Stimulated activated naive CD8-positive, alpha-beta T cell treated with anti-CD3 and anti-CD28 coated beads, Interleukin-15, Interleukin-2, amounts not matched to agents 100 ng/mL and 50 ng/mL, for 24 hours (primary cell): ENCODE data around the gene FST.
A peak's percentile ranks its signal among the peaks of the same experiment; 100 is the strongest.

ENCODE experiments used
- H3K27ac Mint-ChIP-seq: one replicate; pipeline ENCODE4 v1.8.0; 2021; ENCODE audit warnings: mild to moderate bottlenecking, mixed read lengths
- H3K27me3 Mint-ChIP-seq: one replicate; pipeline ENCODE4 v1.8.0; 2021; ENCODE audit warnings: mixed read lengths
- H3K36me3 Mint-ChIP-seq: one replicate; pipeline ENCODE4 v1.8.0; 2021; ENCODE audit warnings: low read depth, mixed read lengths
- H3K4me1 Mint-ChIP-seq: one replicate; pipeline ENCODE4 v1.8.0; 2021; ENCODE audit warnings: low read depth, mixed read lengths
- H3K4me3 Mint-ChIP-seq: one replicate; pipeline ENCODE4 v1.8.0; 2021; ENCODE audit warnings: mild to moderate bottlenecking, mixed read lengths
- H3K9me3 Mint-ChIP-seq: one replicate; pipeline ENCODE4 v1.8.0; 2021; ENCODE audit warnings: mixed read lengths

FST gene, protein sequence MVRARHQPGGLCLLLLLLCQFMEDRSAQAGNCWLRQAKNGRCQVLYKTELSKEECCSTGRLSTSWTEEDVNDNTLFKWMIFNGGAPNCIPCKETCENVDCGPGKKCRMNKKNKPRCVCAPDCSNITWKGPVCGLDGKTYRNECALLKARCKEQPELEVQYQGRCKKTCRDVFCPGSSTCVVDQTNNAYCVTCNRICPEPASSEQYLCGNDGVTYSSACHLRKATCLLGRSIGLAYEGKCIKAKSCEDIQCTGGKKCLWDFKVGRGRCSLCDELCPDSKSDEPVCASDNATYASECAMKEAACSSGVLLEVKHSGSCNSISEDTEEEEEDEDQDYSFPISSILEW

DNA sequence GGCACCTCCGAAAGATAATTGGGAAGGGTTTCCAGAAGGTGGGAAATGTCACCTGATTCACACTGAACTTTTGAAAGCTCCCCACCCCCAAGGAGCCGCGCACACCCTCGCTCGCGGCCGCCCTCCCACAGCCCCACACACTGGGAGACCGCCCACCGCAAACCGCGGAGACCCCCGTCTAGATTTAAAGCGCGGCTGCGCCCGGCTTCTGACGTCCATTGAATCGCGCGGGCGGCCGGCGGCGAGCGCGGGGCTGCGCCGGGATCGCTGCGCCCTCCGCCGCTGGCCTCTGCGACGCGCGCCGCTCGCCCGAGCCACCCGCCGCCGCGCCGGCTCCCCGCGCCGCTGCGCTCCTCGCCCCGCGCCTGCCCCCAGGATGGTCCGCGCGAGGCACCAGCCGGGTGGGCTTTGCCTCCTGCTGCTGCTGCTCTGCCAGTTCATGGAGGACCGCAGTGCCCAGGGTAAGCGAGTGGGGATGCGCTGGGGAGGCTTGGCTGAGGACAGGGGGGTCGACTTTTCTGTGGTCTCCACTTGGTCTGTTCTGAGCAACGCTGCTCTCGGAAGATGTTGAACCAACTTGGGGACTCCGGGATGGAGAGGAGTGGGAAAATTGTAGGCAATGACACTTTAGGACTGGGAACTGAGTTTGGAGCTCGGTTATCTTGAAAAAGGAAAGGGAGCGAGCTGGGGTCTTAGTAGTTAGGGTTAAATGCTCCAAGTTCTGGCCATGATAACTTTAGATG lies at the start of gene FST:
Gene FST (plus strand): TSS at position 214 of the 743 bp plus-strand sequence. CDS start 163 bp downstream, at position 377.
- H3K9me3 Mint-ChIP-seq = no peaks in the 10 kb centered on the region

DNA sequence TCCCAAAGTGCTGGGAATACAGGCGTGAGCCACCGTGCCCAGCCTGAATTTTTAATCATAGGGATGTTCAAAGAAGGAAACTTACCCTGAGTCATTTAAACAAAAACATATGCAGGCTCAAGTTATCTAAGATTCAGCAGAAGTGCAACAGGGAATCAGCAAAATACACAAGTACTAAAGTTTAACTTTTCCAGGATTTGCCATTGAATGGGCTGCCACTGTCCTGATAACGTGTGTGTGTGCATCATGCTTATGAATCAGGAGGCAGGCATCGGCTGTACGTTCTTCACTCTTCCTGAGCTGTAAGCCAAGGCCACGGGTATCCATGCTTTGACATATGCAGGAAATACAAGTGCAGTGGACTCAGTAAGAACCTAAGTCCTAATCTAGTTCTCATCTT lies 48.8 kb upstream of the FST start:
- H3K9me3 Mint-ChIP-seq = no peaks in the 10 kb centered on the region
- H3K36me3 Mint-ChIP-seq = no peaks in the 10 kb centered on the region
- H3K27me3 Mint-ChIP-seq = peaks cover 4% of the 10 kb centered on the region
- no peaks in the 10 kb centered on the region for H3K4me1 Mint-ChIP-seq
- H3K27ac Mint-ChIP-seq = no peak overlapping the region
- H3K4me3 Mint-ChIP-seq = no peak overlapping the region

More for the DNA sequence above, at the start of gene FST:
- H3K36me3 Mint-ChIP-seq = no peaks in the 10 kb centered on the region
- peak within 1 kb of the TSS; percentile 54 for H3K27ac Mint-ChIP-seq
- peak within 1 kb of the TSS; percentile 90 for H3K4me3 Mint-ChIP-seq
- H3K4me1 Mint-ChIP-seq = peaks cover 34% of the 10 kb centered on the region
- H3K27me3 Mint-ChIP-seq = peaks cover 72% of the 10 kb centered on the region

DNA sequence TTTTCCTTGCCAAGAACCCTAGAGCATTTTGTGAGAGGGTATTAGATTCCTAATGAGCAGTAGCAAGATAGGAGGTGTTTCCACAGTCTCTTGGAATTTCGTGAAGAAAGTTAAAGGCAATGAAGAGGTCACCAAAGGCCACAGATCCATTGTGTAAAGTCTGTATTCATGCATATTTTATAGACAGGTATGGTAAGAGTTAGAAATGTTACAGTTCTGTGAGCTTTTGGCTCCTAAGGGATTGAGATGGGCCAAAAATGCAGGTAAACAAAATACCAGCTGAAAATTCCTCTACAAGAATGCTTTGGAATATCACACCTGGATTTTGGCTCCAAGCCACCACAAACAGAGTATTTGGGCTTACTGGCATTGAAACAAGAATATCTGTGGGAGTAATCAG lies 47.4 kb upstream of the FST start:
- no peak overlapping the region for H3K27ac Mint-ChIP-seq
- H3K9me3 Mint-ChIP-seq = no peaks in the 10 kb centered on the region
- H3K4me1 Mint-ChIP-seq = no peaks in the 10 kb centered on the region
- H3K36me3 Mint-ChIP-seq = no peaks in the 10 kb centered on the region
- H3K4me3 Mint-ChIP-seq = no peak overlapping the region
- H3K27me3 Mint-ChIP-seq = peaks cover 4% of the 10 kb centered on the region

DNA sequence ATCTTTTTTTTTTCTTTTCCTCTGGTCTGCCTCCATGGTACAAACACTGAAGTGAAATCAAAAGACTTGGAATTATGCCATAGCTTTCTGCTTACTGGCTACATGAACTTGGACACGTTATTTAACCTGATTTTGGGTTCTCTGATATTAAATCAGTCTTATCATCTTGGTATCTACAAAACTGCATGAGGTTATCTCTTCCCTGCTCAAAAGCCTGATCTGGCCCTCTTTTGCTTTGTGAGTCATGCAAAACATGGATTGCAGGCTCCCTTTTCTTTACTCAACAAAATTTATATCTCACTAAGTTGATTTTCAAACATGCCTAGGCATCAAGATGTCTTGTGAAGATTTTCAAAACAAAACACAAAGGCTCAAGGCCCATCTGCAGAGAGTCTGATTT lies 45.9 kb upstream of the FST start:
- no peaks in the 10 kb centered on the region for H3K36me3 Mint-ChIP-seq
- no peaks in the 10 kb centered on the region for H3K9me3 Mint-ChIP-seq
- H3K27ac Mint-ChIP-seq = no peak overlapping the region
- peaks cover 3% of the 10 kb centered on the region for H3K27me3 Mint-ChIP-seq
- H3K4me1 Mint-ChIP-seq = no peaks in the 10 kb centered on the region
- no peak overlapping the region for H3K4me3 Mint-ChIP-seq

DNA sequence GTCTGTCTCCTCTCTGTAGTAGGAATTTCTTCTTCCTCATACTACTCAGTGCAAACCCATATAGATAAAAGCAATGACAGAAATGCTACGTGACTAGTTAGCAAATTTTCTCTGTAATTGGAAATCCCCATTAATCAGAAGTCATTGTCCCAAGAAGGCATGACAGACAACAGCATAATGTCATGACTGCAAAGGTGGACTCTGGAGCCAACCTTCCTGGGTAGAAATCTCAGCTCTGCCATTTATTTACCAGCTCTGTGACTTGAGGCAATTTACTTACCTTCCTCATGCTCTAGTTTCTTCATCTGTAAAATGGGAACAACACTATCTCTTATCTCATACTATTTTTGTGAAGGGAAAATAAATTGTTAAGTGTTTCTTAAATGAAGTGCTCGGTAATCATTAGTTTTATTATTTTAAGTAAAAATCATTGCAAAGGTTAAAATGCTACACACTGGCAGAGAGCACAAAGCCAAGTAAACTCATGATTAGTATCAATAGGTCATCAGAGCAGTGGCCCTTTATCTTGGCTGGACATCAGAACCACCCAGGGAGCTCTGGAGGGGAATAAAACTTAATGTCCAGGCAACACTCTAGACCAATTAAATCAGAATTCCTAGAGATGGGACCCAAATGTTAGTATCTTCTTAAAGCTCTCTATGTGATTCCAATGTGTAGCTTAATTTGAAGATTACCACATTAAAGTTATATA lies 43.8 kb upstream of the FST start:
- Mint-ChIP-seq H3K4me3 (no peak overlapping the region), H3K9me3 (no peaks in the 10 kb centered on the region), H3K27ac (no peak overlapping the region), H3K36me3 (no peaks in the 10 kb centered on the region), H3K27me3 (peaks cover 3% of the 10 kb centered on the region), H3K4me1 (no peaks in the 10 kb centered on the region)

DNA sequence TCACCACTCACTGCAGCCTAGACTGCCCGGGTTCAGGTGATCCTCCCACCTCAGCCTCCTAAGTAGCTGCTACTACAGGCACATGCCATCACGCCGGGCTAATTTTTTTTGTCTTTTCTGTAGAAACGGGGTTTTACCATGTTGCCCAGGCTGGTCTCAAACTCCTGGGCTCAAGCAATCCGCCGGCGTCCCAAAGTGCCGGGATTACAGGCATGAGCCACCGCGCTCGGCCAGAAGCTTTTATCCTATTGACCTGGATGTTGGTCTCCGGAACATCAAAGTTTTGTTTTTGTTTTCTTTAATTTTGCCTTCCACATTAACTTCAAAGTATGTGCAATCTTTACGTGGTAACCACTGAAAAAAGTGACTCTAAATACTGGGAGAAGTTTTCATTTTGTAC lies 42.4 kb upstream of the FST start:
- Mint-ChIP-seq H3K27ac (no peak overlapping the region), H3K4me1 (no peaks in the 10 kb centered on the region), H3K9me3 (no peaks in the 10 kb centered on the region), H3K36me3 (no peaks in the 10 kb centered on the region), H3K4me3 (no peak overlapping the region), H3K27me3 (peaks cover 3% of the 10 kb centered on the region)

DNA sequence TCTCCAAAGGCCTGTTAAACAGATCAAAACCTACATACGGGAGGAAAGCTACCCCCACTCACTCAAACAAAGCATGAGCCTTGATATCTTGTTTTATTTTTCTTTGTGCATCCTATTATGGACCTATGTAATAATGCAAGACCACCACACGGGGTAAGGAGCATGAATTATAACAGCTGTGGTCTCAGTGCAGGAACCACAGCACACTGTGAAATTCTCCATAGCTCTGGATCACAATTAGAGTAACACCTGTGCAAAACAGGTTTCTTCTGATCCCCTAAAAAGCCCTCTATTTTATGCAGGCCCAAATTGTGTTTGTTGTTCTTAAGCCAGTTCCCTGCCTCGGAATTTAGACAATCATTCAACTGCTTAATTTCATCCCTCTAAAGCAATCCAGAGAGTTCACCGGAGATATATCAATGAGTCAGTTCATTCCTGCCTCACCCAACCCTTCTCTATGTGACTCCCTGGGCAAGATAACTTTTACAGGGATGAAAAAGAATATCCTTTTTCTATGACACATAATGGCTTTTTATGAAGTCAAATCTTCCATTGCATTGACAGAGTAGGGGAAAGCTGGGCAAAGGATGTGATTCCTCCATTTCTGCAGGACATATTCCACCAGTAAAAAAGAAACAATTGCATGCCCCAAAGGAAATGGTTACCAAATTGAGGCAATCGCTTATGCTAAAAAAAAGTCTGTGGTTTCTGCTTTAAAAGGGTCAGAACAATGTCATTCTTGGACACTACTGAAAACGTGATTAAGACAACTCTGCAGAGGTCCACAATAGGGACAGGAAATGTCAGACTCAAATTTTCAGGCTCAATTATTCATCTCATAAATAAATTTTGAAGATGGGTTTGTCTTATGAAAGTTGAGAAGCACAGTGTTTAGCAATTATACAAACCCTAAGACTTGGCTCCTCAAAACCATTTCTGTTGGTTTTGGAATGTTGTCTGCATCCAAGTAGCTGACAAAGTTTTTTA lies 41.6 kb upstream of the FST start:
- Mint-ChIP-seq H3K36me3 (no peaks in the 10 kb centered on the region), H3K4me1 (no peaks in the 10 kb centered on the region), H3K4me3 (no peak overlapping the region), H3K27me3 (peaks cover 3% of the 10 kb centered on the region), H3K9me3 (no peaks in the 10 kb centered on the region), H3K27ac (no peak overlapping the region)

DNA sequence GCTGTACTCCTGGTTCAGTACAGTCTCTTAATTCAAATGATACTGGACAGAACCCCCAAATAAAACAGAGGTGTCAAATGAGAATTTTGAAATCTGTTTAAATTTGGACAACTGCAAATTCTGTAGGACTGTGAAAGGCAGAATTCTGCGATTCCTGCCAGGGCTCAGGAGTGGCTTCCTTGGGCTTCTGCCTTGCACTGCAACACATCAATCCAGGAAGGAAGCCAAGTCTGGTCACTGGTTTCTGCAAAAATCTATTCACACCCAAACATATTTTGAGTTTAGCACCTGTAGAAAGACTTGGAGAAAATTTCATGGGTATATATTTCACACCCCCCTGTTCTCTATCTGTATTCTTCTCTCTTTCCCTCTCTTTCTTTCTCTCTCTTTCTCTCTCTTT lies 37.5 kb upstream of the FST start:
- Mint-ChIP-seq H3K4me1 (no peaks in the 10 kb centered on the region), H3K36me3 (no peaks in the 10 kb centered on the region), H3K27ac (no peak overlapping the region), H3K9me3 (no peaks in the 10 kb centered on the region), H3K27me3 (peaks cover 7% of the 10 kb centered on the region), H3K4me3 (no peak overlapping the region)

DNA sequence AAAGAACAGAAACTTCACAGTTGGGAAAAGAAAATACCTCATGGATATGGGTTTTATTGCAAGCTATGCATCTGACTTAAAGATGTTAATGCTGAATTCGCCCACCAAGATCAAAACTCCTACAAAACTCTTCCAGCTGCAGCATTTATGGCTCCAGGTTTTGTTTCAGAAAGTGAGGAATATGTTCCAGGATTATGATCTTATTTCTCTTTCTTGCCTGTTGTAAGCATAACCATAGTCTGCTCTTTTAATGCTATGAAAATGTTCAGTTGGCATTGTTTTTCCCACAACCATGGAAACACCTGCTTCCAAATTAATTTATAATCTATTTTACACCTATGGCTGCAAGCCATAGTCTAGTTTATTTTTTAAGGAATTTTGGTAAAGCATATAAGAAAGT lies 34.9 kb upstream of the FST start:
- no peaks in the 10 kb centered on the region for H3K4me1 Mint-ChIP-seq
- no peaks in the 10 kb centered on the region for H3K36me3 Mint-ChIP-seq
- no peaks in the 10 kb centered on the region for H3K9me3 Mint-ChIP-seq

DNA sequence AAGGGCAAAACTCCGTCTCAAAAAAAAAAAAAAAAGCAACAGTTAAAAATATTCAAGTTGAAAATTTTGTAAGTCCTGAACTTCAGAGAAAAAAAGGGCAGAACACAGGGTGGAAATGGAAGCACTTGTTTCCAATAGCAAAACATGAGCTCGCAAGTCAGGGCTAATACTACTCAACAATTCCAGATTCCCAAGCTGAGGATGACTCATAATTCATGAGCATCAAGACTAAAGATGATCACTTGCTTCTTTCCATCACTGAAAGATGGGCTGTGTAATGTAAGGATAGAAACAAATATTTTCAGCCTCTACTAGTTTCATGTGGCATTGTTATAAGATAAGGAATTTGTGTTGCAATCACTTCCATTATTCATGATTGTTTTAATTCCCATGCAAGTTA lies 33.5 kb upstream of the FST start:
- Mint-ChIP-seq H3K9me3 (no peaks in the 10 kb centered on the region), H3K4me1 (no peaks in the 10 kb centered on the region), H3K36me3 (no peaks in the 10 kb centered on the region)

More for the DNA sequence above, 34.9 kb upstream of the FST start:
- Mint-ChIP-seq H3K27me3 (peaks cover 23% of the 10 kb centered on the region), H3K4me3 (no peak overlapping the region), H3K27ac (no peak overlapping the region)

DNA sequence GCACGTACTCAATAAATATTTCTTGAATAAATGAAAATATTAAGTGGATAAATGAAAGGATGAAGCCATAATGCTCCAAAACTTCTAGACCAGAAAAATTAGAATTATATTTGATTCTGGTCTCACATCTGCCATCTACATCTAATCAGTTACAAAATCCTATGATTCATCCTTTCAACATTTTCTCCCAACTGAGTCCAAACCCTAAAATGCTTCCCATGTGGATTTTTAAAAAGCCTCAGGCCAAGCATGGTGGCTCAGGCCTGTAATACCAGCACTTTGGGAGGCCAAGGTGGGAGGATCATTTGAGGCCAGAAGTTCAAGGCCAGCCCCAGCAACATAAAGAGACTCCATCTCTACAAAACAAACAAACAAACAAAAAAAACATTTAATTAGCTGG lies 31.6 kb upstream of the FST start:
- no peaks in the 10 kb centered on the region for H3K36me3 Mint-ChIP-seq
- H3K27ac Mint-ChIP-seq = no peak overlapping the region
- H3K4me3 Mint-ChIP-seq = no peak overlapping the region
- H3K9me3 Mint-ChIP-seq = no peaks in the 10 kb centered on the region
- no peaks in the 10 kb centered on the region for H3K4me1 Mint-ChIP-seq
- peaks cover 38% of the 10 kb centered on the region for H3K27me3 Mint-ChIP-seq

More for the DNA sequence above, 33.5 kb upstream of the FST start:
- no peak overlapping the region for H3K4me3 Mint-ChIP-seq
- H3K27ac Mint-ChIP-seq = no peak overlapping the region
- H3K27me3 Mint-ChIP-seq = peaks cover 28% of the 10 kb centered on the region

DNA sequence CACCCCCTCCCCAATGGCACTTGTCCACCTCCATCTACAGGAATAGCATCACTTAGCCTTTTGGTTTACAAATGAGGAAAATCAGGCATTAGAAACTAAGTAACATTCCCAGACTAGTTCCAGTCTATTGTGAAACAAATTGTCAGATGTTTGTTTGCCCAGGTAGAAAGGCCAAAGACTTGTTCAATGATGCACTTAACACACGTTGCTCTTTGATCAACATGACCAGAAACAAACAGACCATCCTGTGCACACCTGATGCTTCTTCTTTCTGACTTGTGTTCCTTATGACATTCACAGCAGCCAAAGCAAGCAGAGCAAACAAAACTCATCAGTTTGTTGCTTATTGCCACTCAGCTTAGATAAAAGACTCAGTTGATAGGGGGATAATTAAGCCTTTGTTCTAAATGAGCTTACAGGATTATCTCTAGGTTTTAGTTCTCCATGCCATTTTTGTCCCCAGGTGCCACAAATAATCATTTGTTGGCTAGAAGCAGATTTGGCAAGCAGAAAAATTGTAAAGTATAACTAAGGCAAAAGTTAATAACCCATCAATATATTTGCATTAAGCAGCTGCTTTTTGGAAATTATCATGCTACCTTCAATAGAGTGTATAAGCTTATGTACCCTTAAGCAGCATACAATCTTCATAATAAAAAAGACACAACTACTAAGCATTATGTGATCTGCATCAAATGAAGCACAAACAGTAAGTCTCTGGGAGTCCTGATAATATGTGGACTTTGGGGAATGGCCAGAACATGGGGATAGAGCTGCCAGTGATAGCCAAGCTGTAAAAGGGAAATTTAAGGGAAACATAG lies 26.3 kb upstream of the FST start:
- Mint-ChIP-seq H3K27ac (no peak overlapping the region), H3K27me3 (peaks cover 54% of the 10 kb centered on the region), H3K36me3 (no peaks in the 10 kb centered on the region), H3K4me3 (no peak overlapping the region), H3K9me3 (no peaks in the 10 kb centered on the region), H3K4me1 (no peaks in the 10 kb centered on the region)

DNA sequence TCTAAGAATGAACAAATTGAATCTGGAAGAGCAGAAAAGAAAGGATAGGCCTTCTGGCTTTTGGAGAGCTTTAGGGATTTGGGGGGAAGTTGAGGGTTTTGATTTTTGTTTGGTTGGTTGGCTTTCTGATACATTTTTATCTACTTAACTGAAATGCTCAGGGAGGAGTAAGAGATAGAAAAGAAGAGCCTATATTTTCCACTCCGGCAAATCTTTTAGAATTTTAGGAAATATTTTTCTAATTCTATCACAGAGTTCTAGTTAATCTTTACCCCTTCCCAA lies 25.8 kb upstream of the FST start:
- H3K4me1 Mint-ChIP-seq = no peaks in the 10 kb centered on the region
- no peak overlapping the region for H3K27ac Mint-ChIP-seq
- no peak overlapping the region for H3K4me3 Mint-ChIP-seq
- H3K36me3 Mint-ChIP-seq = no peaks in the 10 kb centered on the region
- no peaks in the 10 kb centered on the region for H3K9me3 Mint-ChIP-seq
- peaks cover 52% of the 10 kb centered on the region for H3K27me3 Mint-ChIP-seq

DNA sequence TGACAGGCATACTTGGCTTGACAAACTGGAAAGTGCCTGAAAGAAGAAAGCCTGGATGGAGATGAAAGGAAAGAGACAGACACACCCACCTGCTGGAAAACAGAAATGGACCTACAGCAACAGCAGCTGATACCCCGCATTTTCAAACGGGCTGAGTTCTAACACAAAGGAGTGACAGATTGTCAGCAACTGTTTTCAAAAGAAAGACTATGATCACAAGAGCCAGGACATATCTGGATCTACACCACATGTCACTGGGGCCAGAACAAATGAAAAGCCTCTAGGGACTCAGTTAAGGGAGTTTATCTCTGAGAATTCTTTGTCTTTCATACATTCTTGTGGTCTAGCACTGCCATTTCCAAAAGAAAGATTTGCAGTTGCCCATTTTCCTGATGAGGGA lies 24.1 kb upstream of the FST start:
- Mint-ChIP-seq H3K9me3 (no peaks in the 10 kb centered on the region), H3K4me3 (no peak overlapping the region), H3K4me1 (no peaks in the 10 kb centered on the region), H3K27me3 (peaks cover 51% of the 10 kb centered on the region), H3K36me3 (no peaks in the 10 kb centered on the region), H3K27ac (no peak overlapping the region)
